Karpas-422 (cell line): ENCODE measurements around the gene ADAM15. TPM values are rescaled to one million over a fixed set of nuclear protein-coding genes. Genes with fewer than 3 reads are reported as not detected.

Experiments
- DNase-seq: peaks from one replicate; pipeline ENCODE4 v3.0.0-alpha.2; 2015
- H2AFZ ChIP-seq: fragments of 200-600 bp; sonication (generic); 2 replicates; pipeline ENCODE4 v1.6.1; 2014; ENCODE audit warnings: antibody characterized with exemption, low read length, mixed read lengths
- H3K27ac ChIP-seq: fragments of 200-600 bp; sonication (generic); 2 replicates; pipeline ENCODE4 v1.5.1; 2014; ENCODE audit warnings: mild to moderate bottlenecking, low read length, moderate library complexity
- H3K27me3 ChIP-seq: fragments of 200-600 bp; sonication (generic); 2 replicates; pipeline ENCODE4 v1.6.1; 2014; ENCODE audit warnings: low read length, mixed read lengths
- H3K36me3 ChIP-seq: fragments of 200-600 bp; sonication (generic); 2 replicates; pipeline ENCODE4 v1.6.1; 2014; ENCODE audit warnings: low read length, mixed read lengths; ENCODE audit not compliant: insufficient read depth
- H3K4me1 ChIP-seq: fragments of 200-600 bp; sonication (generic); 2 replicates; pipeline ENCODE4 v1.6.1; 2014; ENCODE audit warnings: mild to moderate bottlenecking, low read length, mixed read lengths
- H3K4me2 ChIP-seq: fragments of 200-600 bp; sonication (generic); 2 replicates; pipeline ENCODE4 v1.6.1; 2014; ENCODE audit warnings: low read length, low read depth, mild to moderate bottlenecking; ENCODE audit not compliant: poor library complexity, severe bottlenecking
- H3K4me3 ChIP-seq: fragments of 200-600 bp; sonication (generic); 2 replicates; pipeline ENCODE4 v1.5.1; 2014; ENCODE audit warnings: mild to moderate bottlenecking, antibody characterized with exemption, low read length, mixed read lengths
- H3K79me2 ChIP-seq: fragments of 200-600 bp; sonication (generic); 2 replicates; pipeline ENCODE4 v1.6.1; 2014; ENCODE audit warnings: mild to moderate bottlenecking, low read length, mixed read lengths
- H3K9ac ChIP-seq: fragments of 200-600 bp; sonication (generic); 2 replicates; pipeline ENCODE4 v1.6.0; 2014; ENCODE audit warnings: low read length
- H3K9me2 ChIP-seq: fragments of 200-600 bp; sonication (generic), shearing (Covaris generic); replicated peaks from 2 replicates; pipeline ENCODE4 v1.6.0; 2014; ENCODE audit warnings: mild to moderate bottlenecking, low read length, moderate library complexity; ENCODE audit not compliant: insufficient read depth
- H3K9me3 ChIP-seq: fragments of 300-700, 200-600 bp; sonication (generic); 2 replicates; pipeline ENCODE4 v1.6.1; 2014; ENCODE audit warnings: low read length, mixed read lengths
- H4K20me1 ChIP-seq: fragments of 200-600 bp; sonication (generic); 2 replicates; pipeline ENCODE4 v1.6.1; 2014; ENCODE audit warnings: mild to moderate bottlenecking, antibody characterized with exemption, low read length, low read depth; ENCODE audit not compliant: insufficient read depth
- total RNA-seq: library from RNA; depleted of rRNA; stranded (reverse); fragments of >200 nt; shearing (Covaris generic); gene quantifications from 2 replicates; pipeline ENCODE4 v1.2.3, GENCODE V29; 2014; ENCODE audit warnings: low replicate concordance; rRNA removed

Gene ADAM15
- total RNA-seq, 1 experiment from 2014 or later = 33.6 TPM

DNA sequence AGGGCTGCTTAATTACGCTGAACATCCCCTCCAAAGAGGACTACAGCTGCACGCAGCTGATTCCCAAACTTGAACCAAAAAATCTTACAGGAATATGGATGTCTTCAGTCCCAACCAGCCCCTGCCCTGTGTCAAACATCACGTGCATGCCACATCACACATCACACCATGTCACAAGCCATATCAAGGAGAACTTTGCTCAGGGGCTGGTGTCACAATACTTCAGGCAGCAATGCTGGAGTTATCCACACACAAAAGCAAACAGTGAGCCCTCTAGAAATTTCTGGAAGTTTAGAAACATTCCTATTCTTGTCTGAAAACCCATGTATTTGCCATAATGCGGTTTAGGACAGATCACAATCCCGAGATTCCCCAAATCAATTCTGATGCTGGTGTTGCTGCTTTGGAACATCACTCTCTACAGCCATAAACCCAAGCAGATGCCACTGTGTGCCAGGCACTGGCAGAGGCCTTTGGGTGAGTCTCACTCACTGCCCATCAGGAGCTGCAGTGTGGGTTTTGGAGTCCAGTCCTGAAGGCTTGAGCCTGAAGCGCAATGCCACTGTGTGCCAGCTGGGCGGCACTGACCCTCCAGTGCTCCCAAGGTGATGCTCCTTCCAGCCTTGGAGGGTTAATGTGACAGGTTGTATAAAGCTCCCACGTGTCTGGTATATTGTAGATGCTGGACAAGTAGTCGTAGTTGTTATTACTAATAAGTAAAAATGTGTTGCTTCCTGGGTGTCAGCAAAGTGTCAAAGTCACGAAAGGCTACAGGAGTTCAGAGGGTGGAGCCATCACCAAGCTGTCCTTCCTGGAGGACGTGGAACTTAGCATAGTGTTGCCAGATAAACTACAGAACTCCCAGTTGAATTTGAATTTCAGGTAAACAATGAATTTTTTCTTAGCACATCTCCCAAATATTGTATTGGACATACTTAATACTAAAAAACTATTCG is 56.5 kb downstream of the ADAM15 start:
- Histone ChIP-seq H4K20me1 (no peaks in the 10 kb centered on the region), H3K4me2 (no peak overlapping the region), H3K36me3 (no peaks in the 10 kb centered on the region), H3K9me3 (no peaks in the 10 kb centered on the region), H3K9ac (no peak overlapping the region), H3K4me1 (peaks cover 3% of the 10 kb centered on the region; the same call in 1 of the 2 replicates), H3K27ac (no peak overlapping the region), H3K4me3 (no peak overlapping the region), H3K9me2 (no peaks in the 10 kb centered on the region), H3K27me3 (no peaks in the 10 kb centered on the region), H2AFZ (no peak overlapping the region), H3K79me2 (no peaks in the 10 kb centered on the region)
- no peak for DNase-seq

DNA sequence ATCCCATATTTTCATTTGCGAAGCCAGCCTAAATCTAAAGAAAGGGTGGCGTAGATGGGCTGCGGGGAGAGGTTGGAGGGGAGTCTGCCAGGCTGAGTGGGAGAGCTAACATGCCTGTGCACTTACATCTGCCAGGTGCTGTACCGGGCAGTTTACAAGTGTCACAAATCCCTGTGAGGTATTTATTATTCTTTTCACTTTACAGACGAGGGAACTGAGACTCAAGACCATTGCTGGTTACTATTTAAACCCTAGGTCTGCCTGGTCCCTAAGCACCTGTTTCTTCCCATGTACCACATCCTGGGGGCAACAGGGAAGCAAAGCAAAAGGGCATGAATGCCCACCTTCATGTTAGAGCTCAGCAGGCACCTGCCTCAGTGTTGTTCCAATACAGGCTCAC is 57.2 kb downstream of the ADAM15 start:
- H4K20me1 ChIP-seq = no peaks in the 10 kb centered on the region
- no peak overlapping the region for H3K9ac ChIP-seq
- H3K4me2 ChIP-seq = no peak overlapping the region
- H3K4me3 ChIP-seq = no peak overlapping the region
- H2AFZ ChIP-seq = no peak overlapping the region
- H3K4me1 ChIP-seq = peaks cover 3% of the 10 kb centered on the region; the same call in 1 of the 2 replicates
- H3K9me2 ChIP-seq = no peaks in the 10 kb centered on the region
- no peaks in the 10 kb centered on the region for H3K79me2 ChIP-seq
- H3K36me3 ChIP-seq = no peaks in the 10 kb centered on the region
- H3K9me3 ChIP-seq = no peaks in the 10 kb centered on the region
- no peak for DNase-seq
- no peak overlapping the region for H3K27ac ChIP-seq
- no peaks in the 10 kb centered on the region for H3K27me3 ChIP-seq

DNA sequence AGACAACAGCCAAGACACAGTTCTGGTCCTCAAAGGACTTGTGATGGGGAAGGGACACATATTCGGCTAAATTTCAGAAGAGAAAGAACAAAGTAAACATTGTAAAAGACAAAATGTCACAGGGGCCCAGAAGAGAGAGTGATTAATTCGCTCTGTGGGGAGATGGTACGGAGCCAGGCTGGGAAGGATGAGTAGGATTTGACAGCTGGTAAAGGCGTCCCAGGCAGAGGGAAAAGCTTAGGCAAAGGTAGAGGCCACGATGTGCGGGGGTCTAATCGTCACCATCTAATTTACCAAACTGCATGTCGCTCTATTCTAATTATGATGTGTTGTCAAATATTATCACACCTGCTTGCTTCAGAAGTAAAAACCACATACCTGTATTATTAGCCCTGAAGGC is 59.3 kb downstream of the ADAM15 start:
- Histone ChIP-seq H3K79me2 (no peaks in the 10 kb centered on the region), H3K4me1 (peaks cover 3% of the 10 kb centered on the region; the same call in 1 of the 2 replicates), H3K4me2 (no peak overlapping the region), H3K9ac (no peak overlapping the region), H2AFZ (no peak overlapping the region), H3K36me3 (no peaks in the 10 kb centered on the region), H3K27ac (no peak overlapping the region), H3K4me3 (no peak overlapping the region), H3K27me3 (no peaks in the 10 kb centered on the region), H3K9me2 (no peaks in the 10 kb centered on the region), H3K9me3 (no peaks in the 10 kb centered on the region), H4K20me1 (no peaks in the 10 kb centered on the region)
- no peak for DNase-seq

DNA sequence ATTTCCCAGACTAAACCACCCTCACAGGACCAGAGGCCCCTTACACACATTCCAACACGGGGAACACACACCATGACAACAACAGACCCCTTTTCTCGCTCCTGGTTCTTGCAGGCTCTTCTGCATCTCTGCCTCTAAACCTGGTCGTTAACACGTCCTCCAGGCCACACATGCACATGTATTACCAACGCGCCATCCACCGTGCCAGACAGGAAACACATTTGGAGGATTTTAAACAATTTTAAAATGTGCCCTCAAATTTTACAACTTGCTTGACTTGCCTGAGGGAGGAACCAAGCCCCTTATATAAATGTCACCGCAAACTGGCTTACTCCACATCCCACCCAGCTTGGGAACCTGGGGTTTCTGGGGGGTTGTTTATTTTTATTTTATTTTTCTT is 59.7 kb downstream of the ADAM15 start:
- Histone ChIP-seq H3K9ac (no peak overlapping the region), H3K9me3 (no peaks in the 10 kb centered on the region), H4K20me1 (no peaks in the 10 kb centered on the region), H3K4me2 (no peak overlapping the region), H2AFZ (no peak overlapping the region), H3K27ac (no peak overlapping the region), H3K79me2 (no peaks in the 10 kb centered on the region), H3K4me1 (peaks cover 3% of the 10 kb centered on the region; the same call in 1 of the 2 replicates), H3K9me2 (no peaks in the 10 kb centered on the region), H3K4me3 (no peak overlapping the region), H3K36me3 (no peaks in the 10 kb centered on the region), H3K27me3 (no peaks in the 10 kb centered on the region)
- no peak for DNase-seq

Other genes starting within 250 kb of the ADAM15 start
- 50.0 and 68.2 TPM in 2 replicates for gene KCNN3, start 181.0 kb upstream of the ADAM15 start, total RNA-seq
- gene PMVK, start 114.6 kb upstream of the ADAM15 start, total RNA-seq = 11.1 and 14.1 TPM in 2 replicates
- gene PBXIP1, start 95.2 kb upstream of the ADAM15 start, total RNA-seq = 26.1 and 55.8 TPM in 2 replicates
- 37.3 and 44.4 TPM in 2 replicates for gene PYGO2, start 89.5 kb upstream of the ADAM15 start, total RNA-seq
- gene SHC1, start 80.6 kb upstream of the ADAM15 start, total RNA-seq = 27.8 and 35.3 TPM in 2 replicates
- gene CKS1B, start 76.6 kb upstream of the ADAM15 start, total RNA-seq = 110 and 225 TPM in 2 replicates
- 48.7 and 57.3 TPM in 2 replicates for gene FLAD1, start 68.0 kb upstream of the ADAM15 start, total RNA-seq
- gene LENEP, start 57.7 kb upstream of the ADAM15 start, total RNA-seq = 2.6 TPM in 1 of 2 replicates, not detected in the other
- gene ZBTB7B, start 48.5 kb upstream of the ADAM15 start, total RNA-seq = 17.1 and 31.0 TPM in 2 replicates
- gene DCST2, start 17.5 kb upstream of the ADAM15 start, total RNA-seq = 1.3 and 3.5 TPM in 2 replicates
- not detected in 2 replicates for gene DCST1, start 17.5 kb upstream of the ADAM15 start, total RNA-seq
- gene EFNA4, start 12.4 kb downstream of the ADAM15 start, total RNA-seq = 10.4 and 14.5 TPM in 2 replicates
- 12.2 and 15.7 TPM in 2 replicates for gene EFNA3, start 27.5 kb downstream of the ADAM15 start, total RNA-seq
- not detected in 2 replicates for gene EFNA1, start 76.6 kb downstream of the ADAM15 start, total RNA-seq
- 47.8 and 56.5 TPM in 2 replicates for gene SLC50A1, start 84.5 kb downstream of the ADAM15 start, total RNA-seq
- 22.2 and 33.2 TPM in 2 replicates for gene DPM3, start 89.2 kb downstream of the ADAM15 start, total RNA-seq
- gene KRTCAP2, start 122.0 kb downstream of the ADAM15 start, total RNA-seq = 237 and 400 TPM in 2 replicates
- gene TRIM46, start 122.5 kb downstream of the ADAM15 start, total RNA-seq = 5.1 and 19.2 TPM in 2 replicates
- 11.9 and 18.7 TPM in 2 replicates for gene THBS3, start 156.6 kb downstream of the ADAM15 start, total RNA-seq
- 49.5 and 56.9 TPM in 2 replicates for gene MTX1, start 157.4 kb downstream of the ADAM15 start, total RNA-seq
- 20.7 and 30.6 TPM in 2 replicates for gene ENTREP3, start 204.2 kb downstream of the ADAM15 start, total RNA-seq
- gene SCAMP3, start 211.0 kb downstream of the ADAM15 start, total RNA-seq = 69.7 and 73.5 TPM in 2 replicates
- 78.7 and 99.6 TPM in 2 replicates for gene CLK2, start 222.2 kb downstream of the ADAM15 start, total RNA-seq
- 5.9 and 6.3 TPM in 2 replicates for gene HCN3, start 226.1 kb downstream of the ADAM15 start, total RNA-seq